T-helper 2 cell treated with Interferon-gamma antibody and Interleukin-4, amounts not matched to agents 5 μg/mL and 100 μg/mL, for 36 hours (primary cell): Measurements from ENCODE around the gene FER.
A peak's percentile ranks its signal among the peaks of the same experiment; 100 is the strongest.
"Not testable (repeated sequence)": the region's sequence is repeated elsewhere in the genome, so short reads cannot be mapped to it uniquely, and the experiment has no call there.

Source experiments
- DNase-seq: peaks from one replicate; pipeline ENCODE4 v3.0.0; 2021; ENCODE audit warnings: low spot score
- H3K27ac Mint-ChIP-seq: one replicate; pipeline ENCODE4 v1.8.0; 2021; ENCODE audit warnings: mild to moderate bottlenecking, mixed read lengths
- H3K27me3 Mint-ChIP-seq: one replicate; pipeline ENCODE4 v1.8.0; 2021; ENCODE audit warnings: low read depth, mixed read lengths
- H3K36me3 Mint-ChIP-seq: one replicate; pipeline ENCODE4 v1.8.0; 2021; ENCODE audit warnings: low read depth, mixed read lengths
- H3K4me1 Mint-ChIP-seq: one replicate; pipeline ENCODE4 v1.8.0; 2021; ENCODE audit warnings: low read depth, mixed read lengths
- H3K4me3 Mint-ChIP-seq: one replicate; pipeline ENCODE4 v1.8.0; 2022; ENCODE audit warnings: mild to moderate bottlenecking, moderate library complexity, mixed read lengths
- H3K9me3 Mint-ChIP-seq: one replicate; pipeline ENCODE4 v1.8.0; 2021; ENCODE audit warnings: mixed read lengths

Gene FER

GRCh38 chr5:108762660-108763059, 15.0 kb downstream of the FER start:
- DNase-seq, result no peak
- Mint-ChIP-seq H3K27me3 (no peaks in the 10 kb centered on the region), H3K9me3 (peaks cover 3% of the 10 kb centered on the region), H3K27ac (no peak overlapping the region), H3K36me3 (peaks cover 5% of the 10 kb centered on the region), H3K4me1 (peaks cover 4% of the 10 kb centered on the region), H3K4me3 (no peak overlapping the region)

- H3K27me3 Mint-ChIP-seq, result no peaks in the 10 kb centered on the region
- peaks cover 4% of the 10 kb centered on the region for H3K4me1 Mint-ChIP-seq
- H3K36me3 Mint-ChIP-seq, result peaks cover 5% of the 10 kb centered on the region
- H3K4me3 Mint-ChIP-seq, result no peak overlapping the region
- no peak for DNase-seq
- H3K27ac Mint-ChIP-seq, result no peak overlapping the region
- peaks cover 3% of the 10 kb centered on the region for H3K9me3 Mint-ChIP-seq
Measured at GRCh38 chr5:108763222-108763916, 15.7 kb downstream of the FER start.

- H3K27me3 Mint-ChIP-seq, result no peaks in the 10 kb centered on the region
- H3K9me3 Mint-ChIP-seq, result no peaks in the 10 kb centered on the region
- no peak overlapping the region for H3K27ac Mint-ChIP-seq
- H3K4me3 Mint-ChIP-seq, result no peak overlapping the region
- peaks cover 2% of the 10 kb centered on the region for H3K36me3 Mint-ChIP-seq
- DNase-seq, result no peak
- H3K4me1 Mint-ChIP-seq, result peaks cover 10% of the 10 kb centered on the region
Measured at GRCh38 chr5:108765647-108766046, 17.9 kb downstream of the FER start.

- not testable (repeated sequence) for H3K36me3 Mint-ChIP-seq, H3K27me3 Mint-ChIP-seq, H3K9me3 Mint-ChIP-seq, H3K27ac Mint-ChIP-seq, H3K4me1 Mint-ChIP-seq, H3K4me3 Mint-ChIP-seq, DNase-seq
Measured at GRCh38 chr5:108766916-108767315, 19.2 kb downstream of the FER start.

GRCh38 chr5:108769352-108769751, 21.7 kb downstream of the FER start:
- Mint-ChIP-seq H3K9me3 (peaks cover 4% of the 10 kb centered on the region), H3K4me3 (peak overlapping the region; percentile 3), H3K27ac (peak overlapping the region; percentile 16), H3K4me1 (peaks cover 5% of the 10 kb centered on the region), H3K36me3 (peaks cover 2% of the 10 kb centered on the region), H3K27me3 (no peaks in the 10 kb centered on the region)
- DNase-seq, result no peak

- Mint-ChIP-seq H3K36me3 (no peaks in the 10 kb centered on the region), H3K9me3 (peaks cover 4% of the 10 kb centered on the region), H3K27me3 (no peaks in the 10 kb centered on the region), H3K4me1 (peaks cover 5% of the 10 kb centered on the region), H3K27ac (no peak overlapping the region), H3K4me3 (no peak overlapping the region)
- no peak for DNase-seq
Measured at GRCh38 chr5:108772626-108773025, 24.9 kb downstream of the FER start.

- Mint-ChIP-seq H3K27me3 (no peaks in the 10 kb centered on the region), H3K27ac (no peak overlapping the region), H3K4me1 (peaks cover 5% of the 10 kb centered on the region), H3K4me3 (no peak overlapping the region), H3K36me3 (no peaks in the 10 kb centered on the region), H3K9me3 (peaks cover 4% of the 10 kb centered on the region)
- no peak for DNase-seq
Measured at GRCh38 chr5:108773330-108773729, 25.6 kb downstream of the FER start.

GRCh38 chr5:108774079-108774478, 26.4 kb downstream of the FER start:
- not testable (repeated sequence) for H3K27ac Mint-ChIP-seq, DNase-seq, H3K4me1 Mint-ChIP-seq, H3K9me3 Mint-ChIP-seq, H3K27me3 Mint-ChIP-seq, H3K36me3 Mint-ChIP-seq, H3K4me3 Mint-ChIP-seq

GRCh38 chr5:108777582-108777981, 29.9 kb downstream of the FER start:
- H3K27ac Mint-ChIP-seq, H3K4me1 Mint-ChIP-seq, H3K4me3 Mint-ChIP-seq, H3K9me3 Mint-ChIP-seq, DNase-seq, H3K27me3 Mint-ChIP-seq, H3K36me3 Mint-ChIP-seq: not testable (repeated sequence)

- not testable (repeated sequence) for H3K36me3 Mint-ChIP-seq, H3K4me1 Mint-ChIP-seq, H3K9me3 Mint-ChIP-seq, DNase-seq, H3K4me3 Mint-ChIP-seq, H3K27ac Mint-ChIP-seq, H3K27me3 Mint-ChIP-seq
Measured at GRCh38 chr5:108784577-108784976, 36.9 kb downstream of the FER start.

- Mint-ChIP-seq H3K4me1 (no peaks in the 10 kb centered on the region), H3K9me3 (peaks cover 5% of the 10 kb centered on the region), H3K4me3 (no peak overlapping the region), H3K27me3 (no peaks in the 10 kb centered on the region), H3K36me3 (peaks cover 1% of the 10 kb centered on the region), H3K27ac (no peak overlapping the region)
- no peak for DNase-seq
Measured at GRCh38 chr5:108786806-108787483, 39.2 kb downstream of the FER start.

- Mint-ChIP-seq H3K27me3 (no peaks in the 10 kb centered on the region), H3K9me3 (peaks cover 5% of the 10 kb centered on the region), H3K27ac (no peak overlapping the region), H3K36me3 (peaks cover 1% of the 10 kb centered on the region), H3K4me3 (no peak overlapping the region), H3K4me1 (no peaks in the 10 kb centered on the region)
- no peak for DNase-seq
Measured at GRCh38 chr5:108788142-108788541, 40.4 kb downstream of the FER start.

GRCh38 chr5:108793207-108793606, 45.5 kb downstream of the FER start:
- no peaks in the 10 kb centered on the region for H3K27me3 Mint-ChIP-seq
- peaks cover 4% of the 10 kb centered on the region for H3K9me3 Mint-ChIP-seq
- H3K27ac Mint-ChIP-seq, result no peak overlapping the region
- no peak for DNase-seq
- no peaks in the 10 kb centered on the region for H3K4me1 Mint-ChIP-seq
- H3K36me3 Mint-ChIP-seq, result no peaks in the 10 kb centered on the region
- H3K4me3 Mint-ChIP-seq, result no peak overlapping the region

GRCh38 chr5:108794349-108794748, 46.7 kb downstream of the FER start:
- H3K27ac Mint-ChIP-seq, H3K9me3 Mint-ChIP-seq, H3K27me3 Mint-ChIP-seq, H3K4me3 Mint-ChIP-seq, DNase-seq, H3K4me1 Mint-ChIP-seq, H3K36me3 Mint-ChIP-seq: not testable (repeated sequence)

GRCh38 chr5:108797396-108797795, 49.7 kb downstream of the FER start:
- Mint-ChIP-seq H3K9me3 (peaks cover 4% of the 10 kb centered on the region), H3K4me1 (no peaks in the 10 kb centered on the region), H3K4me3 (no peak overlapping the region), H3K27ac (no peak overlapping the region), H3K36me3 (no peaks in the 10 kb centered on the region), H3K27me3 (no peaks in the 10 kb centered on the region)
- no peak for DNase-seq
